Activated CD8-positive, alpha-beta T cell treated with anti-CD3 and anti-CD28 coated beads for 36 hours (primary cell): ENCODE results near the gene AOPEP. TPM values are rescaled to one million over a fixed set of nuclear protein-coding genes. Genes with fewer than 3 reads are reported as not detected.

Source experiments
- ATAC-seq: fragments of 200-7000 bp; cut with Tn5 transposase; one replicate; pipeline ENCODE4 v1.10.0; 2021; ENCODE audit warnings: mild to moderate bottlenecking, moderate library complexity
- CTCF ChIA-PET: fragments of 350-600 bp; sonication (Branson Sonifier 250); formaldehyde crosslinking; loops from one replicate; lab custom pipeline; 2021; ENCODE audit warnings: antibody characterized with exemption; lab: Charles Lee
- POLR2A ChIA-PET: fragments of 350-600 bp; sonication (Branson Sonifier 250); formaldehyde crosslinking; loops from one replicate; lab custom pipeline; 2021; ENCODE audit warnings: antibody characterized with exemption; lab: Charles Lee
- DNase-seq: peaks from one replicate; pipeline ENCODE4 v3.0.0-alpha.2; 2020
- H3K27ac Mint-ChIP-seq: one replicate; pipeline ENCODE4 v1.8.0; 2021; ENCODE audit warnings: mild to moderate bottlenecking, mixed read lengths
- H3K27me3 Mint-ChIP-seq: one replicate; pipeline ENCODE4 v1.8.0; 2021; ENCODE audit warnings: mixed read lengths
- H3K36me3 Mint-ChIP-seq: one replicate; pipeline ENCODE4 v1.8.0; 2021; ENCODE audit warnings: low read depth, mixed read lengths
- H3K4me1 Mint-ChIP-seq: one replicate; pipeline ENCODE4 v1.8.0; 2021; ENCODE audit warnings: low read depth, mixed read lengths
- H3K4me3 Mint-ChIP-seq: one replicate; pipeline ENCODE4 v1.8.0; 2021; ENCODE audit warnings: mild to moderate bottlenecking, moderate library complexity, mixed read lengths
- H3K9me3 Mint-ChIP-seq: one replicate; pipeline ENCODE4 v1.8.0; 2021; ENCODE audit warnings: mixed read lengths
- CTCF ChIP-seq: fragments of 200-600 bp; IDR thresholded peaks from one replicate; pipeline ENCODE4 v1.8.0; 2022; ENCODE audit warnings: antibody characterized with exemption, mild to moderate bottlenecking
- intact Hi-C: fragments of 100-400 bp; cut with micrococcal nuclease; formaldehyde crosslinking; loops from one replicate; pipeline ENCODE4 v1.10.0; 2022
- total RNA-seq, 2 experiments: library from RNA; stranded (reverse); gene quantifications; one replicate each; pipeline ENCODE4 v1.2.3, GENCODE V29; 2021

The AOPEP gene
- total RNA-seq, 2 experiments from 2014 or later: 7.1 to 8.7 TPM

DNA sequence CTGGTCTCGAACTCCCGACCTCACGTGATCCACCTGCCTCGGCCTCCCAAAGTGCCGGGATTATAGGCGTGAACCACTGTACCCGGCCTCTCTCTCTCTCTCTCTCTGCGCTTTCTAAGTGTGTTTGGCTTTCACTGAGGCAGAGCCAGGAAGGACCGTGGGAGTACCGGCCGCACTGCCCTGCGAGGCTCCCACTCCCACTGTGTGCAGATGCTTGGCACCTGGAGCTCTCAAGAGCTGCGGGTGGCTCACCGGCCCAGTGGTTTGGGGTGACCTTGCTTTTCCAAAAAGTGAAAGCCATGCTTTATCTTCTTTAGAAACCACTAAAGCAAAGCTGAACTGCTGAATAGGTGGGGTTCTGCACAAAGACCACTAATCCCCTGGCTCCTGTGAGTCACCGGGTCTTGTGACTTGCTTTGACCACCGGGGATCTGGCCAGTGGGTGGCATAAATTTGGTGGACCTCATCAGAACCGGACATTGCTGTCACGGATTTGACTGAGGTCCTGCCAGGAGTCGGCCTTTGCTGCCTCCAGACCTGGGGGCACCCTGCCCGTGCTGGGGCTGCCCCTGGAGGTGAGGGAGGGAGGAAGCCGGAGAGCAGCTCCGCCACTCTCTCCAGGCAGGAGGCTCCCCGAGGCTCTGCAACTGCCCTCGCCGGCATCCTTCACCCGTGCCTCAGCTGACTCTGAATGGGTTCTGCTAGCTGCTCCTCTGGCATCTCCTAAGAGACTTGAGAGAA lies 362.1 kb downstream of the AOPEP start:
- intact Hi-C loops: no loop called here
- H3K27ac Mint-ChIP-seq: no peak overlapping the region
- DNase-seq: no peak
- peaks cover 2% of the 10 kb centered on the region for H3K36me3 Mint-ChIP-seq
- ChIA-PET POLR2A (no interaction called here), CTCF (interaction anchor here (1.0 kb wide), 1 partner anchor 407 kb away, joined by 3 read pairs; no protein-coding TSS in a partner anchor)
- H3K9me3 Mint-ChIP-seq: no peaks in the 10 kb centered on the region
- TF ChIP-seq CTCF: no peak
- H3K4me1 Mint-ChIP-seq: peaks cover 7% of the 10 kb centered on the region
- no peak overlapping the region for H3K4me3 Mint-ChIP-seq
- no peaks in the 10 kb centered on the region for H3K27me3 Mint-ChIP-seq
- ATAC-seq: no peak

DNA sequence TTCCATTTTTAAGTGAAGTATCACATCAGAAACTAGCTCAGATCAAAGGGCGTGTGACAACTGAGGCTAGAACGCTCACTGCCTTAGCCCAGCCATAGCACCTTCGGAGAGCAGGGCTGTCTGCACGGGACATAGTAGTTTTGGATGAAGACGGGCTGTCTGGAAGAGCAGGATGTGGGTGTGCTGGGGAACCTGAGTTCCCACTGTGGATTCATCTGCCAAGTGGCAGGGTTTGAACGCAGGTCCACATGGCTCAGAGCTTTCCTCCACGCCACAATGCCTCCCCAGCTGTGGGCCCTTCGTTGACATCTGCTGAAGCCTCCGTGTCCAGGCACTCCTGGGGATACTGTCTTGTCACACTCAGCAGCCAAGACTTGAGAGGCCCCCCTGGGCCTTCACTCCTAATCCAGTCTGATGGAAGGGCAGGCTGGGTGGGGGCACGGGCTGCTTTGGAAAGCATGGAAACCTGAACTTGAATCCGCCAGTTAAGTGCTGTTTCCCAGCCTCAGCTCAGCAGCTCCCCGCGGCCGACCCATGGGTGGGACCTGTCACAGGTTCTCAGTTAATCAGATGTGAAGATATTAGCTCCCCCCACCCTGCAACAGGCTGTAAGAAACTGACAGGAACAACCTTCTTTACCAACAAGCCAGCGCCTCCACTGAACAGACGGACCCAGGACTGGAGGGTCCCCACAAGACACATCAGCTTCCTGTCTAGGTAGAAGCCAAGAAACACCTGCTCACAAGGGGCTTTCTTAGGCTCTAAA lies 362.9 kb downstream of the AOPEP start:
- Mint-ChIP-seq H3K4me3 (no peak overlapping the region), H3K36me3 (no peaks in the 10 kb centered on the region), H3K27me3 (no peaks in the 10 kb centered on the region), H3K27ac (no peak overlapping the region), H3K4me1 (peaks cover 7% of the 10 kb centered on the region), H3K9me3 (no peaks in the 10 kb centered on the region)
- ChIA-PET CTCF (no interaction called here), POLR2A (no interaction called here)
- DNase-seq (no peak), ATAC-seq (no peak)
- intact Hi-C loops: no loop called here
- no peak for TF ChIP-seq CTCF

- ATAC-seq: no peak
- H3K27me3 Mint-ChIP-seq: no peaks in the 10 kb centered on the region
- ChIA-PET POLR2A (no interaction called here), CTCF (no interaction called here)
- TF ChIP-seq CTCF: no peak
- no peaks in the 10 kb centered on the region for H3K36me3 Mint-ChIP-seq
- H3K9me3 Mint-ChIP-seq: no peaks in the 10 kb centered on the region
- DNase-seq: no peak
- H3K4me3 Mint-ChIP-seq: no peak overlapping the region
- intact Hi-C loops: no loop called here
- no peak overlapping the region for H3K27ac Mint-ChIP-seq
- peaks cover 7% of the 10 kb centered on the region for H3K4me1 Mint-ChIP-seq
These were observed 363.7 kb downstream of the AOPEP start for GRCh38 chr9:95090023-95090791.

DNA sequence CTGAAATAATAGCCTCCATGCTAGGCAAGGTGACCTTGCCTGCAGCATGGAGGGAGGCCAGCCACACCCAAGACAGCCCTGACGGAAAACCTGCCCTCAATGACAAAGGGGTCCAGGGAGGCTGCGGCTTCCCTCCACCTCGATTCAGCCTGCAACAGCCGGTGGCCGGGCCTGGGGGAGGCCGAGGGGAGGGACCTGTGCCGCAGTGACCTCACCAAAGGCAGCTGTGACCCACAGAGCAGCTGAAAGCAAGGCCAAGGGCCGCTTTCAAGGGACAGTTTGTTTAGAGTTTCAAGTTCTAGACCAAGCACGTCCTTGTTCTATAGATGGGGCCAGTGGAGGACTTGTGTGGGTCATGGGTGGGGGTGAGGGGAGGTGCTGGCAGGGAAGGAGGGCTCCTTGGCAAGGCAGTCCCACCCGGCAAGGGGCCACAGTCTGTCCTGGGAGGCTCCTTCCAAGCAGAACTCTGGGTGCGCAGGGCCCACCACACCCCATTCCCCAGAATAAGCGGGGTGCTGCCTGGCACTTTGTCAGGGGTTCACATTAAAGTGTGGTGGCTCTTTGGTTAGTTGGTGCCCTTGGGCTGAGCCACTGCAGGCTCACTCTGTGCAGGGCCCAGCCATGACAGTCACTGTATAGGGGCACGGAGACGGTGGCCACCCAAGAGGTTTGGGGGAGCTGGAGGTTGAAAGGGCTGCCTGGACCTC lies 364.5 kb downstream of the AOPEP start:
- H3K4me3 Mint-ChIP-seq: no peak overlapping the region
- no peaks in the 10 kb centered on the region for H3K36me3 Mint-ChIP-seq
- POLR2A ChIA-PET: no interaction called here
- H3K27ac Mint-ChIP-seq: no peak overlapping the region
- ATAC-seq: no peak
- no peaks in the 10 kb centered on the region for H3K27me3 Mint-ChIP-seq
- peaks cover 7% of the 10 kb centered on the region for H3K4me1 Mint-ChIP-seq
- CTCF ChIA-PET: no interaction called here
- no peak for TF ChIP-seq CTCF
- no peak for DNase-seq
- H3K9me3 Mint-ChIP-seq: no peaks in the 10 kb centered on the region
- intact Hi-C loops: no loop called here
